DMS79 (cell line): ENCODE data around the gene NDFIP1.

Experiments
- DNase-seq: peaks from one replicate; lab custom pipeline; 2025; lab: John Stamatoyannopoulos, UW

Gene NDFIP1

GRCh38 chr5:142119051-142119625 lies 10.6 kb downstream of the NDFIP1 start:
- DNase-seq, result no peak

GRCh38 chr5:142120247-142120935 lies 11.8 kb downstream of the NDFIP1 start:
- DNase-seq, result no peak

GRCh38 chr5:142122121-142122520 lies 13.5 kb downstream of the NDFIP1 start:
- DNase-seq, result no peak

GRCh38 chr5:142125378-142125777 lies 16.8 kb downstream of the NDFIP1 start:
- DNase-seq, result no peak

GRCh38 chr5:142125963-142126362 lies 17.4 kb downstream of the NDFIP1 start:
- DNase-seq, result no peak

- DNase-seq, result no peak
Observed at GRCh38 chr5:142128675-142129208, 20.2 kb downstream of the NDFIP1 start.

GRCh38 chr5:142129446-142130066 lies 21.0 kb downstream of the NDFIP1 start:
- DNase-seq, result no peak

- DNase-seq, result no peak
Observed at GRCh38 chr5:142131394-142131793, 22.8 kb downstream of the NDFIP1 start.

GRCh38 chr5:142132916-142133315 lies 24.3 kb downstream of the NDFIP1 start:
- no peak for DNase-seq

- DNase-seq, result no peak
Observed at GRCh38 chr5:142133330-142134206, 25.0 kb downstream of the NDFIP1 start.

GRCh38 chr5:142134331-142135010 lies 25.9 kb downstream of the NDFIP1 start:
- no peak for DNase-seq

GRCh38 chr5:142141463-142141862 lies 32.9 kb downstream of the NDFIP1 start:
- DNase-seq, result no peak

- no peak for DNase-seq
Observed at GRCh38 chr5:142143878-142144277, 35.3 kb downstream of the NDFIP1 start.

- no peak for DNase-seq
Observed at GRCh38 chr5:142145106-142145900, 36.7 kb downstream of the NDFIP1 start.

GRCh38 chr5:142149363-142149762 lies 40.8 kb downstream of the NDFIP1 start:
- DNase-seq, result no peak

- DNase-seq, result no peak
Observed at GRCh38 chr5:142150431-142150830, 41.9 kb downstream of the NDFIP1 start.

GRCh38 chr5:142151436-142152383 lies 43.1 kb downstream of the NDFIP1 start:
- DNase-seq, result no peak

- DNase-seq, result no peak
Observed at GRCh38 chr5:142152384-142152732, 43.8 kb downstream of the NDFIP1 start.

GRCh38 chr5:142153674-142154448 lies 45.3 kb downstream of the NDFIP1 start:
- no peak for DNase-seq
